NT2/D1 (cell line): ENCODE measurements around the gene ZNF831.

Experiments used
- SUZ12 ChIP-seq: IDR thresholded peaks from 2 replicates; pipeline ENCODE4 v1.6.1; 2011; ENCODE audit not compliant: insufficient read length, insufficient read depth; ENCODE audit errors: extremely low read depth
- YY1 ChIP-seq: IDR thresholded peaks from 2 replicates; pipeline ENCODE4 v1.6.1; 2011; ENCODE audit not compliant: insufficient read length, insufficient read depth
- ZNF274 ChIP-seq: IDR thresholded peaks from 2 replicates; pipeline ENCODE4 v1.6.1; 2011; ENCODE audit warnings: mild to moderate bottlenecking, low read depth, low read length

DNA sequence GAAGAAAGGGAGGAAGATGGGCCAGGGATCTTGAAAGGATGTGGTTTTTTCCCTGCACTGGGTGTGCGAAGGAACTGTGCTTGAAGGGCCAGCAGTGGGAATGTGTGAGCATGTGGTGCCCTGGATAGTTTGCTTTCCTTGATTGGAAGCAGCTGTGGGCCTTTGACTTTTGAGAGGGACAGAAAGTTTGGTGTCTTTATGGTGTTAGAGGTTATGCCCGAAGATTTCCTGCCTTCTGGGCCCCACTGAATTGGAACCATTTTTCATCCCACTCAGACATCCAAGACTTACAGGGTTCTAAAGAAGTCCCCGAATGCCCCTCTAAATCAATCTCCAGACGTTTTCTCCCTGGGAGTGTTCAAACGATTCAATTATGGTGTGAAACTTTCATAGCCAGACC is 113.3 kb downstream of the ZNF831 start:
- TF ChIP-seq SUZ12 (no peak), YY1 (no peak), ZNF274 (no peak)
